HEK293 (cell line): ENCODE measurements around the gene ELL.
A peak's percentile ranks its signal among the peaks of the same experiment; 100 is the strongest.

Experiments
- CTCF ChIA-PET: fragments of 350-600 bp; formaldehyde crosslinking; extraction: SDS; loops from one replicate; lab custom pipeline; 2021; ENCODE audit warnings: antibody characterized with exemption; lab: Yijun Ruan, JAX
- POLR2A ChIA-PET: fragments of 300-600 bp; formaldehyde crosslinking; extraction: SDS; loops from one replicate; lab custom pipeline; 2020; ENCODE audit warnings: antibody characterized with exemption, inconsistent platforms; lab: Yijun Ruan, JAX
- H3K27ac ChIP-seq: fragments of 200-500 bp; sonication (Bioruptor generic); 2 replicates; pipeline ENCODE4 v1.5.1; 2014; ENCODE audit warnings: low read depth, low read length, control low read depth, inconsistent platforms; ENCODE audit errors: extremely low read depth
- H3K36me3 ChIP-seq, 2 experiments: fragments of 200-500 bp in 1 of 2; sonication (Bioruptor generic) in 1 of 2; 1 replicate in 1 of 2; 2 replicates in 1 of 2; pipeline ENCODE4 v1.5.1; 2014 to 2017; ENCODE audit warnings: inconsistent platforms in 2 of 2, low read length in 2 of 2; ENCODE audit not compliant: control insufficient read depth in 2 of 2, insufficient read depth in 1 of 2
- H3K4me1 ChIP-seq: fragments of 200-500 bp; sonication (Bioruptor generic); 2 replicates; pipeline ENCODE4 v1.5.1; 2014; ENCODE audit warnings: mild to moderate bottlenecking, low read length, inconsistent platforms; ENCODE audit not compliant: control insufficient read depth, insufficient read depth
- H3K4me3 ChIP-seq: 2 replicates; pipeline ENCODE4 v1.5.1; 2011; ENCODE audit warnings: low read depth, mild to moderate bottlenecking, control low read depth, low read length, moderate library complexity
- H3K9me3 ChIP-seq: fragments of 200-500 bp; sonication (Bioruptor generic); 2 replicates; pipeline ENCODE4 v1.5.1; 2014; ENCODE audit warnings: low read depth, low read length, inconsistent platforms; ENCODE audit not compliant: control insufficient read depth, insufficient read depth
- GLIS1 ChIP-seq: fragments of 450-650 bp; formaldehyde crosslinking; IDR thresholded peaks from 2 replicates; pipeline ENCODE4 v1.5.1; 2016; ENCODE audit warnings: missing biosample characterization, missing genetic modification characterization
- KLF7 ChIP-seq: fragments of 450-650 bp; formaldehyde crosslinking; IDR thresholded peaks from 2 replicates; pipeline ENCODE4 v1.5.1; 2016; ENCODE audit warnings: missing biosample characterization, missing genetic modification characterization, borderline replicate concordance
- MYNN ChIP-seq: fragments of 450-650 bp; formaldehyde crosslinking; IDR thresholded peaks from 2 replicates; pipeline ENCODE4 v1.5.1; 2016; ENCODE audit warnings: missing biosample characterization, missing genetic modification characterization, borderline replicate concordance
- TCF7L2 ChIP-seq: IDR thresholded peaks from 2 replicates; pipeline ENCODE4 v1.6.1; 2011; ENCODE audit warnings: low read depth, mild to moderate bottlenecking, inconsistent platforms, low read length, moderate library complexity, borderline replicate concordance
- ZNF560 ChIP-seq: fragments of 450-650 bp; formaldehyde crosslinking; IDR thresholded peaks from 2 replicates; pipeline ENCODE4 v1.5.1; 2017; ENCODE audit warnings: missing biosample characterization, missing genetic modification characterization, borderline replicate concordance
- ZNF76 ChIP-seq: fragments of 450-650 bp; formaldehyde crosslinking; IDR thresholded peaks from 2 replicates; pipeline ENCODE4; 2016; ENCODE audit warnings: low read depth, missing biosample characterization, missing genetic modification characterization, borderline replicate concordance
- ZNF837 ChIP-seq: fragments of 450-650 bp; formaldehyde crosslinking; IDR thresholded peaks from 2 replicates; pipeline ENCODE4 v1.5.1; 2016; ENCODE audit warnings: missing biosample characterization, missing genetic modification characterization
- ZSCAN16 ChIP-seq: fragments of 450-650 bp; formaldehyde crosslinking; IDR thresholded peaks from 2 replicates; pipeline ENCODE4 v1.5.1; 2016; ENCODE audit warnings: missing biosample characterization, missing genetic modification characterization
- TF ChIP-seq, protein P1 (sequence below): fragments of 450-650 bp; formaldehyde crosslinking; IDR thresholded peaks from 2 replicates; pipeline ENCODE4 v1.5.1; 2016; ENCODE audit warnings: missing biosample characterization, missing genetic modification characterization, borderline replicate concordance
- TF ChIP-seq, protein P2 (sequence below): IDR thresholded peaks from 2 replicates; pipeline ENCODE4 v1.6.1; 2011; ENCODE audit warnings: mild to moderate bottlenecking, low read depth, low read length, borderline replicate concordance
- TF ChIP-seq, protein P3 (sequence below): fragments of 450-650 bp; formaldehyde crosslinking; IDR thresholded peaks from 2 replicates; pipeline ENCODE4 v1.5.1; 2016; ENCODE audit warnings: missing biosample characterization, missing genetic modification characterization

The ELL gene

DNA sequence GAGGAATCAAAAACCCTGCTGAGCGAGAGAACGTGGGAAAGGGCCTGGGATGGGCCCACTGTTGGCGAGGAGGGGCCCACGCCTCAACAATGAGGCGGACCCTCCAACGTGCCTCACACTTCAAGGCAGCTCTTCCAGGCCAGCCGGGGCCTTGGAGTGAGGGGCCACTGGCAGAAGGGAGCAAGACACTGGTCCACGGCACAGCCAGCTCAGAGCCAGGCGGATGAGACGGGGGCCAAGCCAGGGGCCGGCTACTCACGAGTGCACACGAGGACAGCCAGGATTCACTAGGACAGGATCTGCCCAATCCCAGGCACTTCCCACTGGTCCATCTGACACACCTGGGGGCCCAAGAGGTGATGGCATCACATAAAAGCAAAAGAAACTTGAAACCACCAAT is 20.5 kb downstream of the ELL start:
- Histone ChIP-seq H3K36me3 (no peaks in the 10 kb centered on the region), H3K4me1 (peaks cover 4% of the 10 kb centered on the region), H3K27ac (no peak overlapping the region), H3K4me3 (no peak overlapping the region), H3K9me3 (no peaks in the 10 kb centered on the region)
- ChIA-PET POLR2A (interaction anchor here (0.6 kb wide), 1 partner anchor 126 kb away, joined by 7 read pairs; no protein-coding TSS in a partner anchor), CTCF (interaction anchor here (0.6 to 1.4 kb wide), 3 partner anchors 39 to 312 kb away, joined by 3 to 4 read pairs (median 3); no protein-coding TSS in a partner anchor)
- TF ChIP-seq, protein P1, sequence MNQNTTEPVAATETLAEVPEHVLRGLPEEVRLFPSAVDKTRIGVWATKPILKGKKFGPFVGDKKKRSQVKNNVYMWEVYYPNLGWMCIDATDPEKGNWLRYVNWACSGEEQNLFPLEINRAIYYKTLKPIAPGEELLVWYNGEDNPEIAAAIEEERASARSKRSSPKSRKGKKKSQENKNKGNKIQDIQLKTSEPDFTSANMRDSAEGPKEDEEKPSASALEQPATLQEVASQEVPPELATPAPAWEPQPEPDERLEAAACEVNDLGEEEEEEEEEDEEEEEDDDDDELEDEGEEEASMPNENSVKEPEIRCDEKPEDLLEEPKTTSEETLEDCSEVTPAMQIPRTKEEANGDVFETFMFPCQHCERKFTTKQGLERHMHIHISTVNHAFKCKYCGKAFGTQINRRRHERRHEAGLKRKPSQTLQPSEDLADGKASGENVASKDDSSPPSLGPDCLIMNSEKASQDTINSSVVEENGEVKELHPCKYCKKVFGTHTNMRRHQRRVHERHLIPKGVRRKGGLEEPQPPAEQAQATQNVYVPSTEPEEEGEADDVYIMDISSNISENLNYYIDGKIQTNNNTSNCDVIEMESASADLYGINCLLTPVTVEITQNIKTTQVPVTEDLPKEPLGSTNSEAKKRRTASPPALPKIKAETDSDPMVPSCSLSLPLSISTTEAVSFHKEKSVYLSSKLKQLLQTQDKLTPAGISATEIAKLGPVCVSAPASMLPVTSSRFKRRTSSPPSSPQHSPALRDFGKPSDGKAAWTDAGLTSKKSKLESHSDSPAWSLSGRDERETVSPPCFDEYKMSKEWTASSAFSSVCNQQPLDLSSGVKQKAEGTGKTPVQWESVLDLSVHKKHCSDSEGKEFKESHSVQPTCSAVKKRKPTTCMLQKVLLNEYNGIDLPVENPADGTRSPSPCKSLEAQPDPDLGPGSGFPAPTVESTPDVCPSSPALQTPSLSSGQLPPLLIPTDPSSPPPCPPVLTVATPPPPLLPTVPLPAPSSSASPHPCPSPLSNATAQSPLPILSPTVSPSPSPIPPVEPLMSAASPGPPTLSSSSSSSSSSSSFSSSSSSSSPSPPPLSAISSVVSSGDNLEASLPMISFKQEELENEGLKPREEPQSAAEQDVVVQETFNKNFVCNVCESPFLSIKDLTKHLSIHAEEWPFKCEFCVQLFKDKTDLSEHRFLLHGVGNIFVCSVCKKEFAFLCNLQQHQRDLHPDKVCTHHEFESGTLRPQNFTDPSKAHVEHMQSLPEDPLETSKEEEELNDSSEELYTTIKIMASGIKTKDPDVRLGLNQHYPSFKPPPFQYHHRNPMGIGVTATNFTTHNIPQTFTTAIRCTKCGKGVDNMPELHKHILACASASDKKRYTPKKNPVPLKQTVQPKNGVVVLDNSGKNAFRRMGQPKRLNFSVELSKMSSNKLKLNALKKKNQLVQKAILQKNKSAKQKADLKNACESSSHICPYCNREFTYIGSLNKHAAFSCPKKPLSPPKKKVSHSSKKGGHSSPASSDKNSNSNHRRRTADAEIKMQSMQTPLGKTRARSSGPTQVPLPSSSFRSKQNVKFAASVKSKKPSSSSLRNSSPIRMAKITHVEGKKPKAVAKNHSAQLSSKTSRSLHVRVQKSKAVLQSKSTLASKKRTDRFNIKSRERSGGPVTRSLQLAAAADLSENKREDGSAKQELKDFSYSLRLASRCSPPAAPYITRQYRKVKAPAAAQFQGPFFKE (tag by site-specific recombination), result no peak
- 0 out of 2 replicates have a peak, but pooled peaks have one; percentile 7 for TF ChIP-seq GLIS1
- no peak for TF ChIP-seq ZNF837 (tag by site-specific recombination)
- TF ChIP-seq, protein P2, sequence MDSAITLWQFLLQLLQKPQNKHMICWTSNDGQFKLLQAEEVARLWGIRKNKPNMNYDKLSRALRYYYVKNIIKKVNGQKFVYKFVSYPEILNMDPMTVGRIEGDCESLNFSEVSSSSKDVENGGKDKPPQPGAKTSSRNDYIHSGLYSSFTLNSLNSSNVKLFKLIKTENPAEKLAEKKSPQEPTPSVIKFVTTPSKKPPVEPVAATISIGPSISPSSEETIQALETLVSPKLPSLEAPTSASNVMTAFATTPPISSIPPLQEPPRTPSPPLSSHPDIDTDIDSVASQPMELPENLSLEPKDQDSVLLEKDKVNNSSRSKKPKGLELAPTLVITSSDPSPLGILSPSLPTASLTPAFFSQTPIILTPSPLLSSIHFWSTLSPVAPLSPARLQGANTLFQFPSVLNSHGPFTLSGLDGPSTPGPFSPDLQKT, result no peak

DNA sequence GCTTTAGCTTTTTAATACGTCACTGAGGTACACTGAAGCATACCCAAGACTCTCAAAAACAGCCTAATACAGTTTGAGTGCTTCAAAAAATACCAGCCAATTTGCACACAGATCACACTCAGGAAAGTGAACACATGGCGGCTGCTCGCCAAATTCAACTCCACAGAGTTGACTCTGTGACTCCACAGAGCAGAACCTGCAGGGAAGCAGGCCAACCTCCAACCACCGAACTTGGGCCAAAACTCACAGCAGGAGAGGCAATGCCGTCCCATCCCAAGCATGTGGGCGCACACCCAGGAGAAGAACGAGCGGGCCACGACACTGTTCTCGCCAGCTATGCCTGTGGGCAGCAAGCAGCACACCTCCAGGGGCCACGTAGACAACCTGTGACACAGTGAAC is 21.1 kb downstream of the ELL start:
- no peak overlapping the region for H3K27ac ChIP-seq
- H3K36me3 ChIP-seq, result no peaks in the 10 kb centered on the region
- peaks cover 10% of the 10 kb centered on the region for H3K4me1 ChIP-seq
- ChIA-PET CTCF (interaction anchor here (0.5 to 0.9 kb wide), 3 partner anchors 11 to 313 kb away, joined by 3 to 6 read pairs (median 4); no protein-coding TSS in a partner anchor), POLR2A (no interaction called here)
- no peak overlapping the region for H3K4me3 ChIP-seq
- no peak for TF ChIP-seq MYNN (tag by site-specific recombination)
- TF ChIP-seq TCF7L2, result no peak
- TF ChIP-seq ZNF560 (tag by site-specific recombination), result no peak
- TF ChIP-seq ZSCAN16, result no peak
- no peak for TF ChIP-seq ZNF76 (tag by site-specific recombination)
- TF ChIP-seq KLF7 (tag by site-specific recombination), result no peak
- TF ChIP-seq, all 188 proteins: peak for 0
- H3K9me3 ChIP-seq, result no peaks in the 10 kb centered on the region

DNA sequence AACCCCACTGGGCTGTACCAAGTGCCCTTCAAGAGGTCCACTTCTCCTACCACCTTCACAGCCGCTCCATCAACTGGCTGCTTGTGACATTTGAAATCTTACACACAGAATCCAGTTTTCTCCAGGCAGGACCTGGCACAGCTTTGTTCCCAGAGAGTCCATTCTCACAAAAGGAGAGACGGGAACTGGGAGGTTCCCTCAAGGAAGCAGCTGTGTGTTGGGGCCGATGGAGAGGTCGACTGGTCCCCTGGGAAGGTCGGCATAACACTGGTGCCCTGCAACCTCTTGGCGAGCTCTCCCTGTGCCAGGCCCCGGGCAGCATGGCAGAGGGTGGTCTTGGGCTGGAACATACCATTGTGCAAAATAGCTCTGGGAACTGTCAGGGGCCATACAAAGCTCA is 21.5 kb downstream of the ELL start:
- TF ChIP-seq, protein P3, sequence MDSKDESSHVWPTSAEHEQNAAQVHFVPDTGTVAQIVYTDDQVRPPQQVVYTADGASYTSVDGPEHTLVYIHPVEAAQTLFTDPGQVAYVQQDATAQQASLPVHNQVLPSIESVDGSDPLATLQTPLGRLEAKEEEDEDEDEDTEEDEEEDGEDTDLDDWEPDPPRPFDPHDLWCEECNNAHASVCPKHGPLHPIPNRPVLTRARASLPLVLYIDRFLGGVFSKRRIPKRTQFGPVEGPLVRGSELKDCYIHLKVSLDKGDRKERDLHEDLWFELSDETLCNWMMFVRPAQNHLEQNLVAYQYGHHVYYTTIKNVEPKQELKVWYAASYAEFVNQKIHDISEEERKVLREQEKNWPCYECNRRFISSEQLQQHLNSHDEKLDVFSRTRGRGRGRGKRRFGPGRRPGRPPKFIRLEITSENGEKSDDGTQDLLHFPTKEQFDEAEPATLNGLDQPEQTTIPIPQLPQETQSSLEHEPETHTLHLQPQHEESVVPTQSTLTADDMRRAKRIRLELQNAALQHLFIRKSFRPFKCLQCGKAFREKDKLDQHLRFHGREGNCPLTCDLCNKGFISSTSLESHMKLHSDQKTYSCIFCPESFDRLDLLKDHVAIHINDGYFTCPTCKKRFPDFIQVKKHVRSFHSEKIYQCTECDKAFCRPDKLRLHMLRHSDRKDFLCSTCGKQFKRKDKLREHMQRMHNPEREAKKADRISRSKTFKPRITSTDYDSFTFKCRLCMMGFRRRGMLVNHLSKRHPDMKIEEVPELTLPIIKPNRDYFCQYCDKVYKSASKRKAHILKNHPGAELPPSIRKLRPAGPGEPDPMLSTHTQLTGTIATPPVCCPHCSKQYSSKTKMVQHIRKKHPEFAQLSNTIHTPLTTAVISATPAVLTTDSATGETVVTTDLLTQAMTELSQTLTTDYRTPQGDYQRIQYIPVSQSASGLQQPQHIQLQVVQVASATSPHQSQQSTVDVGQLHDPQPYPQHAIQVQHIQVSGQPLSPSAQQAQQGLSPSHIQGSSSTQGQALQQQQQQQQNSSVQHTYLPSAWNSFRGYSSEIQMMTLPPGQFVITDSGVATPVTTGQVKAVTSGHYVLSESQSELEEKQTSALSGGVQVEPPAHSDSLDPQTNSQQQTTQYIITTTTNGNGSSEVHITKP (tag by site-specific recombination), result peak; percentile 46; the same call in 1 of the 2 replicates
- no peak for TF ChIP-seq TCF7L2
- ChIA-PET POLR2A (interaction anchor here (0.5 kb wide), 1 partner anchor 39 kb away, joined by 3 read pairs; no protein-coding TSS in a partner anchor), CTCF (interaction anchor here (0.5 to 0.9 kb wide), 2 partner anchors 11 to 20 kb away, joined by 4 to 6 read pairs; no protein-coding TSS in a partner anchor)
- H3K4me1 ChIP-seq, result peaks cover 10% of the 10 kb centered on the region
- H3K27ac ChIP-seq, result no peak overlapping the region
- no peaks in the 10 kb centered on the region for H3K36me3 ChIP-seq
- H3K4me3 ChIP-seq, result no peak overlapping the region
- no peaks in the 10 kb centered on the region for H3K9me3 ChIP-seq
